Gastrocnemius medialis (tissue), 4 donors: Measurements from ENCODE around the gene PIP4P1. TPM values are rescaled to one million over a fixed set of nuclear protein-coding genes. Genes with fewer than 3 reads are reported as not detected.
"Not testable (repeated sequence)": the region's sequence is repeated elsewhere in the genome, so short reads cannot be mapped to it uniquely, and the experiment has no call there.

Experiments used
- ATAC-seq, 2 donors: fragments of 150-250 bp; one replicate each; pipeline ENCODE4 v1.9.1; 2016
- DNase-seq, 2 donors: peaks; one replicate each; pipeline ENCODE4 v3.0.0-alpha.2; 2019
- H3K27ac ChIP-seq, 4 donors: fragments of 200-600 bp; sonication (generic); 1 replicate in 1 of 4; 2 replicates in 3 of 4; pipeline ENCODE4 v1.5.1; 2016 to 2018; ENCODE audit warnings: mild to moderate bottlenecking in 2 of 4, moderate library complexity in 1 of 4
- H3K27me3 ChIP-seq, 3 donors: fragments of 200-600 bp; sonication (generic) in 2 of 3; 1 replicate in 1 of 3; 2 replicates in 2 of 3; pipeline versions ENCODE4 v1.5.1 to v1.6.0; 2016 to 2019; ENCODE audit warnings: mild to moderate bottlenecking in 1 of 3, moderate library complexity in 1 of 3
- H3K36me3 ChIP-seq, 2 donors: fragments of 200-600 bp; sonication (generic) in 1 of 2; one replicate each; pipeline ENCODE4 v1.5.1; 2017 to 2018
- H3K4me1 ChIP-seq, 2 donors: fragments of 200-600 bp; sonication (generic) in 1 of 2; one replicate each; pipeline ENCODE4 v1.5.1; 2016 to 2017; ENCODE audit warnings: mild to moderate bottlenecking in 2 of 2
- H3K4me3 ChIP-seq, 4 donors: fragments of 200-600 bp; sonication (generic) in 3 of 4; 1 replicate in 1 of 4; 2 replicates in 3 of 4; pipeline ENCODE4 v1.5.1; 2016 to 2019; ENCODE audit warnings: mild to moderate bottlenecking in 2 of 4
- H3K9me3 ChIP-seq, 3 donors: fragments of 200-600 bp; sonication (generic) in 2 of 3; 1 replicate in 1 of 3; 2 replicates in 2 of 3; pipeline ENCODE4 v1.5.1; 2016 to 2019
- CTCF ChIP-seq, 5 experiments: fragments of 450-650 bp in 3 of 5; fragments of 200-600 bp in 2 of 5; sonication (generic) in 2 of 5; IDR thresholded peaks in 4 of 5; conservative IDR thresholded peaks in 1 of 5; 1 replicate in 4 of 5; 2 replicates in 1 of 5; pipeline ENCODE4 v1.5.1; 2016 to 2019; ENCODE audit warnings: antibody characterized with exemption in 5 of 5, mild to moderate bottlenecking in 3 of 5, moderate library complexity in 3 of 5
- POLR2A ChIP-seq, 2 donors: fragments of 450-650 bp; IDR thresholded peaks; one replicate each; pipeline ENCODE4 v1.6.1; 2017; ENCODE audit warnings: antibody characterized with exemption in 2 of 2, mild to moderate bottlenecking in 2 of 2, moderate library complexity in 2 of 2
- in situ Hi-C, 4 donors: fragments of 200-750 bp; cut with MboI; loops; one replicate each; pipeline versions ENCODE4 v1.15.0 to v1.8.0; 2017; ENCODE audit warnings: low sequenced_read_pairs in 4 of 4
- intact Hi-C: fragments of 100-400 bp; cut with DNase I; formaldehyde crosslinking; loops from one replicate; pipeline ENCODE4 v1.15.1; 2023; ENCODE audit warnings: low total_unique reads
- total RNA-seq, 4 donors: library from RNA; depleted of rRNA; stranded (reverse); fragments of >200 nt; gene quantifications; one replicate each; pipeline versions ENCODE4 v1.1.0 to v1.2.3, GENCODE V29; 2016

The PIP4P1 gene
- total RNA-seq, 4 donors from 2014 or later: 18.8 to 38.5 (median 21.7) TPM

- no peaks in the 10 kb centered on the region for H3K9me3 ChIP-seq
- H3K36me3 ChIP-seq: peaks cover 0 to 51% of the 10 kb centered on the region in 2 donors
- ATAC-seq (peak; percentile 48 to 67), DNase-seq (peak in 1 of 2 donors; percentile 31)
- peak overlapping the region; percentile 81 to 88 (median 87) for H3K4me3 ChIP-seq
- no peak for TF ChIP-seq POLR2A (IDR thresholded peaks at IDR 0.05)
- peak overlapping the region; percentile 86 to 98 (median 98) for H3K27ac ChIP-seq
- intact Hi-C loops: loop anchor here (1.0 kb wide), 3 partner anchors 21 to 155 kb away; partner anchors contain the start of gene TEP1
- H3K27me3 ChIP-seq: no peaks in the 10 kb centered on the region
- in situ Hi-C loops: loop anchor here (25.0 kb wide), 2 partner anchors 118 to 582 kb away; partner anchors contain the start of genes CCNB1IP1 (in 3 of the 4), PARP2 (in 3 of the 4), NDRG2 (in 1 of the 4) and RNASE13 (in 1 of the 4)
- H3K4me1 ChIP-seq: peaks cover 32 to 38% of the 10 kb centered on the region in 2 donors
Measured at GRCh38 chr14:20455355-20456300, 5.6 kb downstream of the PIP4P1 start.

- peak in 3 of 5 experiments; percentile 20 to 51 (median 51) for TF ChIP-seq CTCF (IDR thresholded peaks at IDR 0.05 in 4 of 5, conservative IDR thresholded peaks at IDR 0.05 in 1 of 5)
- peak; percentile 91 to 95 for TF ChIP-seq POLR2A (IDR thresholded peaks at IDR 0.05)
- Histone ChIP-seq H3K27me3 (no peaks in the 10 kb centered on the region), H3K4me3 (peak within 1 kb of the TSS; percentile 81 to 88 (median 87)), H3K36me3 (peaks cover 0 to 55% of the 10 kb centered on the region in 2 donors), H3K4me1 (peaks cover 23 to 29% of the 10 kb centered on the region in 2 donors), H3K27ac (peak within 1 kb of the TSS; percentile 86 to 98 (median 98)), H3K9me3 (no peaks in the 10 kb centered on the region)
- intact Hi-C loops (loop anchor here (1.0 kb wide), 3 partner anchors 20 to 156 kb away; partner anchors contain the start of gene TEP1), in situ Hi-C loops (loop anchor here (25.0 kb wide), 2 partner anchors 117 to 583 kb away; partner anchors contain the start of genes CCNB1IP1 (in 3 of the 4), PARP2 (in 3 of the 4), NDRG2 (in 1 of the 4) and RNASE13 (in 1 of the 4))
- ATAC-seq (peak; percentile 95 to 96), DNase-seq (peak; percentile 99)
Measured at GRCh38 chr14:20454516-20455354, 6.5 kb downstream of the PIP4P1 start, which contains the start of the genes APEX1 and OSGEP. TSS of gene APEX1 (plus strand) at chr14:20455226. CDS start at chr14:20455646, 420 bp downstream. TSS of gene OSGEP (minus strand) at chr14:20454812. CDS start at chr14:20454683, 129 bp downstream.

GRCh38 chr14:20452831-20453230, 8.4 kb downstream of the PIP4P1 start:
- in situ Hi-C loops: loop anchor here (25.0 kb wide), 2 partner anchors 116 to 584 kb away; partner anchors contain the start of genes CCNB1IP1 (in 3 of the 4), PARP2 (in 3 of the 4), NDRG2 (in 1 of the 4) and RNASE13 (in 1 of the 4)
- H3K9me3 ChIP-seq, ATAC-seq, DNase-seq, H3K4me3 ChIP-seq, H3K27me3 ChIP-seq, intact Hi-C loops: not testable (repeated sequence)
- Histone ChIP-seq H3K27ac (peak overlapping the region in 2 of 4 donors; percentile 86 to 98), H3K36me3 (peaks cover 0 to 55% of the 10 kb centered on the region in 2 donors), H3K4me1 (peaks cover 22 to 25% of the 10 kb centered on the region in 2 donors)

GRCh38 chr14:20446889-20447288, 14.3 kb downstream of the PIP4P1 start:
- intact Hi-C loops: no loop called here
- in situ Hi-C loops: no loop called here
- H3K36me3 ChIP-seq: peaks cover 0 to 54% of the 10 kb centered on the region in 2 donors

GRCh38 chr14:20443650-20444049, 17.6 kb downstream of the PIP4P1 start:
- ATAC-seq, DNase-seq, H3K9me3 ChIP-seq, H3K4me1 ChIP-seq, H3K27ac ChIP-seq, H3K4me3 ChIP-seq, in situ Hi-C loops, H3K27me3 ChIP-seq, intact Hi-C loops: not testable (repeated sequence)
- H3K36me3 ChIP-seq: peaks cover 0 to 34% of the 10 kb centered on the region in 2 donors

More at GRCh38 chr14:20446889-20447288, 14.3 kb downstream of the PIP4P1 start:
- DNase-seq: no peak
- no peaks in the 10 kb centered on the region for H3K9me3 ChIP-seq
- H3K4me3 ChIP-seq: no peak overlapping the region
- TF ChIP-seq CTCF (IDR thresholded peaks at IDR 0.05 in 4 of 5, conservative IDR thresholded peaks at IDR 0.05 in 1 of 5) (no peak), POLR2A (IDR thresholded peaks at IDR 0.05) (no peak)
- no peaks in the 10 kb centered on the region for H3K27me3 ChIP-seq
- no peak for ATAC-seq
- H3K27ac ChIP-seq: peak overlapping the region in 1 of 4 donors; percentile 22
- peaks cover 0 to 4% of the 10 kb centered on the region in 2 donors for H3K4me1 ChIP-seq
